ENCODE data around the gene SH3TC1. TPM values are rescaled to one million over a fixed set of nuclear protein-coding genes. Genes with fewer than 3 reads are reported as not detected.

The SH3TC1 gene
- total and polyA plus RNA-seq, 2 of the 8 experiments (the other 6 are each of a cell fraction or from before 2014, with no cell fraction given): 0.15 TPM; not detected in 1

- POLR2A ChIA-PET (ENCODE audit: partially characterized antibody): no interaction called here
- H2BK20ac ChIP-seq (ENCODE audit: low read length): no peak overlapping the region
- no peak overlapping the region for H4K8ac ChIP-seq (ENCODE audit: extremely low read depth, insufficient read depth, low read length)
- H3K18ac ChIP-seq (ENCODE audit: extremely low read depth, low read length): no peak overlapping the region
- H2BK5ac ChIP-seq (ENCODE audit: low read depth, low read length): no peak overlapping the region
- no peaks in the 10 kb centered on the region for H3K4me1 ChIP-seq (replicated peaks in 1 of 4; ENCODE audit: control insufficient read depth in 3 of 4, insufficient read depth in 4 of 4, low read length in 3 of 4)
- H2AFZ ChIP-seq (ENCODE audit: low read length): no peak overlapping the region
- H3K14ac ChIP-seq (ENCODE audit: insufficient read length): no peak overlapping the region
- no peak overlapping the region for H3K27ac ChIP-seq (ENCODE audit: low read depth, low read length)
- H3K23me2 ChIP-seq (ENCODE audit: low read depth, low read length): no peaks in the 10 kb centered on the region; the same call in 1 of the 2 replicates
- no peak overlapping the region for H4K5ac ChIP-seq (ENCODE audit: insufficient read length, low read depth, low read length)
- H4K91ac ChIP-seq (replicated peaks; ENCODE audit: insufficient read length, low read length): no peak overlapping the region
- no peaks in the 10 kb centered on the region for H3K27me3 ChIP-seq (replicated peaks in 1 of 4; ENCODE audit: control insufficient read depth in 3 of 4, extremely low read depth in 1 of 4, insufficient read depth in 3 of 4, low read length in 3 of 4)
- H4K20me1 ChIP-seq (replicated peaks in 1 of 2; ENCODE audit: control insufficient read depth in 1 of 2, insufficient read depth in 2 of 2, low read length in 2 of 2): no peaks in the 10 kb centered on the region
- H3K23ac ChIP-seq (ENCODE audit: insufficient read length): no peak overlapping the region
- DNase-seq (ENCODE audit: low read depth in 1 of 2, low spot score in 2 of 2): no peak
- no peak overlapping the region for H2BK120ac ChIP-seq (replicated peaks; ENCODE audit: low read depth, low read length)
- H2BK15ac ChIP-seq (ENCODE audit: low read length): no peak overlapping the region
- H2AK5ac ChIP-seq (ENCODE audit: low read depth, low read length): no peak overlapping the region
- FAIRE-seq: no peak
- H3K36me3 ChIP-seq (ENCODE audit: control insufficient read depth in 2 of 4, insufficient read depth in 4 of 4, low read length in 3 of 4): no peaks in the 10 kb centered on the region
- no peak overlapping the region for H3K56ac ChIP-seq (replicated peaks; ENCODE audit: insufficient read length, low read depth, low read length)
- CTCF ChIA-PET (ENCODE audit: partially characterized antibody): interaction anchor here (0.6 kb wide), 1 partner anchor 80 kb away, joined by 3 read pairs; no protein-coding TSS in a partner anchor
- no peak overlapping the region for H3K4me2 ChIP-seq (ENCODE audit: insufficient read depth in 1 of 2, low read depth in 2 of 2, low read length in 2 of 2)
- no peaks in the 10 kb centered on the region for H3K79me1 ChIP-seq (ENCODE audit: low read depth, low read length)
- no peak overlapping the region for H3K9ac ChIP-seq (replicated peaks in 1 of 4; ENCODE audit: extremely low read depth in 1 of 4, low read depth in 3 of 4, low read length in 3 of 4)
- H3K9me3 ChIP-seq (ENCODE audit: insufficient read depth in 2 of 2, low read depth in 1 of 2, low read length in 1 of 2): no peaks in the 10 kb centered on the region
- no peak overlapping the region for H3K4me3 ChIP-seq (ENCODE audit: extremely low read depth in 1 of 4, insufficient read depth in 2 of 4, low read depth in 3 of 4, low read length in 4 of 4)
- no peak overlapping the region for H2BK12ac ChIP-seq (ENCODE audit: low read depth, low read length)
- WGBS, 2 experiments (ENCODE audit: extremely low coverage in 1 of 2, insufficient coverage in 1 of 2, insufficient read length in 1 of 2, insufficient replicate concordance in 2 of 2, low coverage in 1 of 2, low lambda C conversion rate in 2 of 2, missing lambda C conversion rate in 1 of 2): 93% methylated on average over 7 of the region's 7 CpGs; no CpG with 5 or more reads in 1 of the 2 experiments
- H3K79me2 ChIP-seq (ENCODE audit: control insufficient read depth in 1 of 2, insufficient read depth in 2 of 2, low read length in 2 of 2): no peaks in the 10 kb centered on the region
- TF ChIP-seq GABPA (IDR thresholded peaks at IDR 0.05; ENCODE audit: borderline replicate concordance, insufficient read depth, low read length) (no peak), CREB1 (IDR thresholded peaks at IDR 0.05) (no peak), TAF7 (optimal IDR thresholded peaks at IDR 0.05; ENCODE audit: borderline replicate concordance, low read depth, low read length) (no peak), TCF12 (IDR thresholded peaks at IDR 0.05; ENCODE audit: low read depth, low read length) (no peak), GTF2F1 (IDR thresholded peaks at IDR 0.05; ENCODE audit: borderline replicate concordance, low read depth, low read length) (no peak), HDAC6 (IDR thresholded peaks at IDR 0.05; ENCODE audit: low read depth, low read length) (no peak), FOSL1 (IDR thresholded peaks at IDR 0.05; ENCODE audit: insufficient read depth, low read depth, low read length) (no peak), SP2 (IDR thresholded peaks at IDR 0.05; ENCODE audit: low read length) (no peak)
- TF ChIP-seq, protein P1, sequence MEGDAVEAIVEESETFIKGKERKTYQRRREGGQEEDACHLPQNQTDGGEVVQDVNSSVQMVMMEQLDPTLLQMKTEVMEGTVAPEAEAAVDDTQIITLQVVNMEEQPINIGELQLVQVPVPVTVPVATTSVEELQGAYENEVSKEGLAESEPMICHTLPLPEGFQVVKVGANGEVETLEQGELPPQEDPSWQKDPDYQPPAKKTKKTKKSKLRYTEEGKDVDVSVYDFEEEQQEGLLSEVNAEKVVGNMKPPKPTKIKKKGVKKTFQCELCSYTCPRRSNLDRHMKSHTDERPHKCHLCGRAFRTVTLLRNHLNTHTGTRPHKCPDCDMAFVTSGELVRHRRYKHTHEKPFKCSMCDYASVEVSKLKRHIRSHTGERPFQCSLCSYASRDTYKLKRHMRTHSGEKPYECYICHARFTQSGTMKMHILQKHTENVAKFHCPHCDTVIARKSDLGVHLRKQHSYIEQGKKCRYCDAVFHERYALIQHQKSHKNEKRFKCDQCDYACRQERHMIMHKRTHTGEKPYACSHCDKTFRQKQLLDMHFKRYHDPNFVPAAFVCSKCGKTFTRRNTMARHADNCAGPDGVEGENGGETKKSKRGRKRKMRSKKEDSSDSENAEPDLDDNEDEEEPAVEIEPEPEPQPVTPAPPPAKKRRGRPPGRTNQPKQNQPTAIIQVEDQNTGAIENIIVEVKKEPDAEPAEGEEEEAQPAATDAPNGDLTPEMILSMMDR (IDR thresholded peaks at IDR 0.05; ENCODE audit: control extremely low read depth in 1 of 3, insufficient read depth in 1 of 3, low read depth in 1 of 3, low read length in 3 of 3): no peak
- no peak overlapping the region for H3K4ac ChIP-seq (replicated peaks; ENCODE audit: insufficient read length, low read depth, low read length)
Observed at GRCh38 chr4:8248091-8248490, 49.0 kb downstream of the SH3TC1 start.
